Measurements from ENCODE around the gene CEND1.

CEND1 gene

DNA sequence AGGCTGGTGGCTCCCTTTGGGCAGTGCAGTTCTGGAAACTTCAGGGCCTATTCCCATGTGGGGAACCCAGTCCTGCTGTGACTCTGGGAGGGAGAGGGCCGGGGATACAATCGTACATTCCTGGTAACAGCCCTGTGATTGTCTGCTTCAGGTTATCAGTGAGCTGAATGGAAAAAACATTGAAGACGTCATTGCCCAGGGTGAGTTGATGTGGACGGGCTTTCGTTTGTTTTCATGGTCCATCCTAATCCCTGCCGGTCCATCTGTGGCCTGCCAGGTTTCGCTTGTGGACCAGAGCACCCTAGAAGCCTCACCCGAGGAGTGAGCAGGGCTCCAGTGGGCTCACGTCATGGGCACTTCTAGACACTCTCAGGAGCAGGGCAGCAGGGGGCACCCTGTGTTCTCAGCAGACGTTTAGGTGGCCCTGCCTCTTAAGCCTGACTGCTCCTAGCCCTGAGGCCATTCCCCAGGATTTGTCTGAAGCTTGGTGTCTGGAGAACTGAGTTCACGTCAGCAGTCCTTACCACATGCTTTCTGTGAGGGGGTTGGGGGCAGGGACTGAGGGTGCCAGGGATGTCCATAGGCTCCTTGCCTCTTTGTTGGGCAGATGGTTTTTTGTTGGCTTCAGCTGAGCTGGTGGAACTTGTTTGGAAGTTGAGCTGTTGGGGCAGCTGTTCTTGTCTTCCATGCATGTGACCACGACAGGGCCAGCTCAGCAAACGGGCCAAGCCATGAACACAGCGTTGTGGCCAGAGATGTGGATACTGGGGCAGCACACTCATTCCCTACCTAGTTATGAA is 21.8 kb upstream of the CEND1 start:
- no peak for DNase-seq

DNA sequence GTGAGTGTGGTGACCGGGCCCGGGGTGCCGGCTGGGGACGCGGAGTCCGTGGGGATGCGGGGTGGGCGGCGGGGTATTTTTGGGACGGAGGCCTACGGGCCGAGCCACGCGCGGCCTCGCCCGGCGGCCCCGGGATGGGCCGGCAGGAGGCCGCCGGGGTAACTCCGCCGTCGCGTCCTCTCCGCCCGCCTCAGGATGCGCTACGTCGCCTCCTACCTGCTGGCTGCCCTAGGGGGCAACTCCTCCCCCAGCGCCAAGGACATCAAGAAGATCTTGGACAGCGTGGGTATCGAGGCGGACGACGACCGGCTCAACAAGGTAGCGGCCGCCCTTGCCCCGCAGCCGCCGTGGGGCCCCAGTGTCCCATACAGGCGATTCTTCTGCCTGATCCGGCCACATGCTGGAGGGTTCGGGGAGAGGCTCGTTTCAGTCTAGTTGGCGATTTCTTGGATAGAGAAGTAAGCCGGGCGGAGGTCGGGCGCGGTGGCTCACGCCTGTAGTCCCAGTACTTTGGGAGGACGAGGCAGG is 20.2 kb upstream of the CEND1 start:
- no peak for DNase-seq

DNA sequence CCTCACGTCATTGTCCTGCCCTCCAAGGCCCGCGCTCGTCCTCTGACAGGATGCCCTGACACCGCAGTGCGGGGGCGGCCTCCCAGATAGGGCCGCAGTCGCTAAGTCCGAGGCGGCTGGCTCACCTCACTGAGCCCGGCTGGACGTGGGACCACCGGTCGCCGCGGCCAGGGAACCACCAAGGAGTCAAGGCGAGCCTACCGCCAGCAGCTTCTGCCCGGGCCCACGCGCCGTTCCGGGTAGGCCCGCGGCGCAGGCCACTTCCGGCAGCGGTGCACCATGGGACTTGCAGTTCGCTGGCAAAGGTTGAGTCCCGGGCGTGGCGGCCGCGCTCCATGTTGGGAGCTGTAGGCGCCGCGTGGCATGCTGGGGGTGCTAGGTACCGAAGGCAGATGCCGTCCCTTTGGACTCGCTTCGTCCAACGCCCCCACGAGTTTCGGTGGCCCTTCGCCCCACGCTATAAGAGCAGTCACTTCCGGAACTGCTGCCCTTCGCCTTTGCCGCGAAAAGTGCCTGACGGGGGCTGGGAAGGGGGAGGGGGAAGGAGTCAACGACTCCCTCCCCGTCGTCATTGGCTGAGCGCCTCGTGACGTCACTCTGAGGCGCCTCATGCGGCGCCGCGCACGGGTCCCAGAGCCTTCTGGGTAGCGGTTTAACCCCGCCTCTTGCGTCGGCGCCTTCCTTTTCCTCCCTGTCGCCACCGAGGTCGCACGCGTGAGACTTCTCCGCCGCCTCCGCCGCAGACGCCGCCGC is 19.6 kb upstream of the CEND1 start, which contains the start of gene RPLP2:
Gene RPLP2, plus strand, starts transcription at position 681 of the 753 bp plus-strand sequence. CDS start 268 bp downstream, outside the sequence.
- peak; percentile 98 for DNase-seq

DNA sequence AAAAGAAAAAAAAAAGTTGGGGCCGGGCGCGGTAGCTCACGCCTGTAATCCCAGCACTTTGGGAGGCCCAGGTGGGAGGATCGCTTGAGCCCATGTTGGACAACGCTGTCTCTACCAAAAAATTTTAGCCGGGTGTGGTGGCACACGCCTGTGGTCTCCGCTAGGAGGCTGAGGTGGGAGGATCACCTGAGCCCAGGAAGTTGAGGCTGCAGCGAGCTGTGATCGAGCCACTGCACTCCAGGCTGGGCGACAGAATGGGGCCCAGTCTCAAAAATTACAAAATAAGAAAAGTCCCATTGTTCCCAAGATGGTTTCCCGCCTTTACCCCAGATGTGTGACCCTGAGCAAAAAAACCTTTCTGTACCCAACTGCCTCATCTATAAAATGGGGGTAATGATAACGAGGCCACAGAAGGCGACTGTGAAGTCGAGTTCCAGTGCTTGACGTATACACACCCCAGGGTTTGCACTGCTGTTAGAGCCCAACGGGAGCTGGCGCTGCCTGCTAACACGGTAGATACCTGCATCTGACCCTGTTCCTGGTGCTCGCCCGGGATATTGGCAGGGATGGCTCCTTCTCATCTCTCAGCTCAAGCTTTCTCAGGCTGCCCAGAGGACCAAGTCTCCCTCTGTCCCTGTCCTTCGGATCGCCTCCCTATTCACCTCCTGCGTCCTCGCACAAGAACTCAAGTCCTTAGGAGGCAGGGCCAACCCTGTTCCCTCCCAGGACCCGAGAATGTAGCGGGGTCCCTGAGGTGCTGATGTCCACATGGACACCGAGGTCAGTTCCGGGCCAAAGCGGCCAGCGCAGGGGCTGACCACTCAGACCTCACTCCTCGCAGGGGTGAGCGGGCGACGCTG is 18.8 kb upstream of the CEND1 start:
- peak; percentile 78 for DNase-seq

DNA sequence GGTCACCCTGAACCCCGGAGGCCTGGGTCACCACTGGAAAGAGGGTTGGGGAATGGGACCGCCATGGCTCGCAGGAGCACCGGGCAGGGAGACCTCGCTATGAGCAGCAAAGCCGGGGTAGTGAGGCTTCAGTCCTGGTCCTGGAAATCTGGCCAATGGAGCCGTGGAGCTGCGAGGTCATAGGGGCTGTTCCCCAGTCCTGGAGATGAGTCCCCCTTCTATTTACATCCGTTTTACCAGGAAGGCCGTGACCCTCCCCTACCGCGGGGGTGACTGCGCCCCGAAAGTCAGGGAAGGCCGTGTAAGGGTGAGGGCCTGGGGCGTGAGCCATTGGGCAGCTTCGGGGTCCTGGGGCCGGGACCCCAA is 14.7 kb upstream of the CEND1 start:
- DNase-seq = no peak

DNA sequence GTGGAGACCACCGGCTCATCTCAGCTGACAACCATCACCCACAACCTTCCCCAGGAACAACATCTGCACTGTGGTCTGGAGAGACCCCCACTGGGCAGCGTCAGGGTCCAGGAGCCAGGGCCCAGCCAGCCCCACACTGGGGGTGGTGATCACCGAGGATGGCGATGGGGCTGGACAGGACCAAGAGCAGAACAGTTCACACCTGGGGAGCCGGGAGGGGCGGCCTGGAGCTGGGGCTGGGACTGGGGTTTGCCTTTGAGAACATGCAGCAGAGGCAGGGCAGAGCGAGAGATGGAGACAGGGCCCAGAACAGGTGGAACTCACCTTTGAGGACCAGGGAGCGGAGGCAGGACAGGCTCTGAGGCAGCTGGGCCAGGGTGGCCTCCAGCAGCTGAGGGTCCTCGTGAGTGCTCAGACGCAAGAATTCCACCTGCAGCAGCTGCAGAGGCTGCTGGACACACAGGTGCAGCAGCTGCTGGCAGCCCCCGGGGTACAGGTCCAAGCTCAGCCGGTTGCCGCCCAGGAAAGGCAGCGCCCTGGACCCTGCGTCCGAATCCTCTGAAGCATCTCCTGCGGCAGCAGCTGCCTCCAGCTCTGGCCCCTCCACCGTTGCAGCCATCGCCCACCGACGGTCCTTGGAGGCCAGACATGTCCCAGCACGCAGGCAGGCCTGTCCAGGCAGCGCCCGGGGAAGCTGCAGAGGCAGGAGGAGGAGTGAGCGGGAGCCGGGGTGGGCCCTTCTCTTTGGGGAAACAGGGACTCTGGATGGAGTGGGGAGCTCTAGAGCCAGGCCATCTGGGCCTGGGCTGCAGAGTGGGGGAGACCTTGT is 14.1 kb upstream of the CEND1 start:
- DNase-seq = no peak

DNA sequence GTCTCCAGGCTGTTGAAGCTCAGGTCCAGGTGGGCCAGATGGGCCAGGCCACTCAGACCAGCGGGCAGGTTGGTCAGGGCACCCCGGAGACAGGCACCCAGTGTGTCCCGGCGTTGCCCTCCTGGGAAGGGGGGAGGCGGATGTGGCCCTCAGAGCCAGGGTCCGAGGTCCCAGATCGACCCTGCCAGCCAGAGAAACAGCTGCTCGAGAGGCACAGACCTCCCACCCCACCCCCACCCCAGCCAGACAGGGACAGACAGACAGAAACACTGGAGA is 13.5 kb upstream of the CEND1 start:
- no peak for DNase-seq

DNA sequence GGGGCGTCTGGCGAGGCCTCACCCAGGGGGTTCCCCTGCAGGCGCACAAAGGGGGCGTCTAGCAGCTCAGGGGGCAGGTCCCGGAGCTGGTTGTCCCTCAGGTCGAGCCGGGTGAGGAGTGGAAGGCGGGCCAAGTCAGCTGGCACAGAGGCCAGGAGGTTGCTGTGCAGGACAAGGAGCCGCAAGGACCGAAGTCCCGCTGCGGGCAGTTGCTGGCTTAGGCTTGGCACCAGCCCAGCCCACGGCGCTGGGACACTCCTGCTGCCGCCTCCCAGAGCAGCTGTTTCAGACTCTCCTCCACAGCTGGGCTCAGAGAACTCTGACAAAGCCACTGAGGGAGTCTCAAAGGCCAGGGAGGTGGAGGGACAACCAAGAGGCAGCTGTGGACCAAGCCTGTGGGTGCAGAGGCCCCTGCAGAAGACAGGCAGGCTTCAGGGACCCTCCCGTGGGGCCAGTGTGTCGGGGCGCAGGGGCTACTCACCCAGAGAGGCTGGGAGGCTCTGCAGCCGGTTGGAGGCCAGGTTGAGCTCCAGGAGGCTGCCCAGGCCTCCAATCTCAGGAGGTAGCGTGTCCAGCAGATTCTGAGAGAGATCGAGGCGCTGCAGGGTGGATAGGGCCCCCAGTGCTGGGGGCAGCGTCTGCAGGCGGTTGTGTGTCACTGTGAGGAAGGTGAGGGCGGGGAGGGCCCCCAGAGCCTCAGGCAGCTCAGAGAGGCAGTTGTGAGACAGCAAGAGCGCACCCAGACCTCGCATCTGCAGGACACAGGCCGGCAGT is 13.0 kb upstream of the CEND1 start:
- no peak for DNase-seq

DNA sequence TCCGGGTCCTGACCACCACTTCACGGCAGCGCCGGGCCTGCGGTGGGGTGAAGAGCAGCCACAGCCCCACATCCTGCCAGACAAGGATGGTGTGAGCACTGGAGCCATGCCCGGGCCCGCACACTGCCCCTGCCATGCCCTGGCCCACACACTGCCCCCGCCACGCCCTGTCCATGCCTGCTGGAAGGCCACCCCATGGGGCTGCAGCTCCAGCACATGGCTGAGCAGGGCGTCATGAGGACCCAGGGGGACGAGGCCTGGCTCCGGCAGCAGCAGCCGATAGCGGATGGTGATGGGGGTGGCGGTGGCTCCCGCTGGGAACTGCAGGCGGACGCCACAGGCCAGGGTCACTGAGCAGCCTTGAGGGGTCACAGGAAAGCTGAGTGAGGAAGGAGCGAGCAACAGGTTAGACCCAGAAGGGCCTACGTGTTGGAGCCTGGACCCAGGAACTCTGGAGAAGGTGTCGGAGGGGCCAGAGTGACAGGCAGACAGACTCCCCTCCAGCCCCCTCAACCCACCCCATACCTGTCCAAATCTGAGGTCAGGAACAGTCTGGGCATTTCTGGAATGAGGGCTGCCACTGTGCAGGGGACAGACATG is 12.2 kb upstream of the CEND1 start:
- DNase-seq = no peak

DNA sequence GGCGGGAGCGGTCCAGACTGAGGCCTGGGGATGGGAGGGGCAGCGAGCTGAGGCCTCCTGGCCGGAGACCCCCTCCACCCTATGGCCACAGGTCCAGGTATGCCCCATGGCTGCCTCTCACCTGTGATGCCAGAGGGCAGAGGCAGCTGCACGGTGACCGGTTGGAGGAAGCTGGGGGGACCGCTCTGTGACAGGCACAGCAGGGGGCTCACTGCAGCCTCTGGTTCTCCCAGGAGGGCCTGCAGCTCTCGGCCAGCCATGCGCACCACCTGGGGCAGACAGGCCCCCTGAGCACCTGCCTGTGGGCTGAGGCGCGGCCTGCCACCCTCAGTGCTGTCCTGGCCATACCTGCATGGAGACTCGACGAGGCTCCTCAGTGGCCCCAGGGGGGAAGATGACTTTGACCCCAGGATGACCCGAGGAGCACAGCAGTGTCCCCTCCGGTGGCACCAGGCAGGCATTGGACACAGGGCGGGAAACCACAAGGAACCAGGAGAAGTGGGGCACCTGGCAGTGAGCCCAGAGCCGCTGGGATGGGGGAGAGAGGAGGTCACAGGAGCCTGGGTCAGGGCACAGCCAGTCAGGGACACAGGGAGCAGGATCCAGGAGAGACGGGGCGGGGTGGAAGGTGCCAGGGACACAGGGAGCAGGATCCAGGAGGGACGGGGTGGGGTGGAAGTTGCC is 11.3 kb upstream of the CEND1 start:
- DNase-seq = no peak

DNA sequence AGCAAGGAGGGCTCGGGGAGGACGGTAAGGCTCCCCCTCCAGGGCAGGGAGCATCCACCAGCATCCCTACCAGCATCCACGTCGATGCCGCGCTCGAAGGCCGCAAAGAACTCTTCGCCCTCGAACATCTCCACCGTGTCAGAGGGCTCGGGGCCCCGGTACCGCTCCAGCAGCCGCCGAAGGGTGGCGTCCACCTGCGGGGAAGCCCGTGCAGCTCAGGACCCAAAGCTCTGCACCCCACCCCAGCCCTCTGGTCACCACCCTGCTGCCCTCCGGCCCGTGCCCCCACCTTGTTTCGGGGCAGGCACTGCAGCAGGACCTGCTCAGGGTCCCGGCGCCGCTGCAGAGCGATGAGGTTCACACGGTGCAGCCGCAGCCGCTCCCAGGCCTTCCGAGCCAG is 10.6 kb upstream of the CEND1 start:
- no peak for DNase-seq

DNA sequence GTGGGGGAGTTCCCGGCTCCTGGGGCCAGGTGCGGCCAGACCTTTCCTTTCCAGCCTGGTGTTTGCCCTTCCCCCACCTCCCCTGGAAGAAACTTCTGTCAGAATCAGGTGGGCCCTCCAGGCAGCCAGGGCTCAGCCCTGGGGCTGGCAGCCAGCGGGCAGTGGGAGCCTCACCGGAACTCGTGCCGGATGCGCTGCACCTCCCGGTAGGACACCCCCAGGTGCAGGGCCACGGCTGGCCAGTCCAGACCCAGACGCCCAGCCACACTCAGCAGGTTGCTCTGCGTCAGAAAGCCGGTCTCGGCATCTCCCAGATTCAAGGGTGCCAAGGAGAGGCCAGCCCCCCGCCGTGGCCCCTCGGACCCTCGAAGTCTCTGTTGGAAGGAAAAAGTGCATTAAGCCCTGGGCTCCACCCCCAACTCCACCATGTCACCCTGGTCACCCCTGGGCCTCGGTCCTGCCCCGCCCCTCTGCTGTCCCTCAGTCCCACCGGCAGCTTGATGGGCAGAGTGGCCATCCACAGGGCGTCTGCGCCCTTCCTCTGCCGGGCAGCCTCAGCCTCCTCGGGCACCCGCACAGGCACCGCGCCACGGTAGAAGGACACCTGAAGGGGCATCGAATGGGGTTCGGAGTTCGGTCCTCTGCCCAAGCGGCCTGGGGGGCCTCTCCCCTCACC is 9.9 kb upstream of the CEND1 start:
- no peak for DNase-seq

DNA sequence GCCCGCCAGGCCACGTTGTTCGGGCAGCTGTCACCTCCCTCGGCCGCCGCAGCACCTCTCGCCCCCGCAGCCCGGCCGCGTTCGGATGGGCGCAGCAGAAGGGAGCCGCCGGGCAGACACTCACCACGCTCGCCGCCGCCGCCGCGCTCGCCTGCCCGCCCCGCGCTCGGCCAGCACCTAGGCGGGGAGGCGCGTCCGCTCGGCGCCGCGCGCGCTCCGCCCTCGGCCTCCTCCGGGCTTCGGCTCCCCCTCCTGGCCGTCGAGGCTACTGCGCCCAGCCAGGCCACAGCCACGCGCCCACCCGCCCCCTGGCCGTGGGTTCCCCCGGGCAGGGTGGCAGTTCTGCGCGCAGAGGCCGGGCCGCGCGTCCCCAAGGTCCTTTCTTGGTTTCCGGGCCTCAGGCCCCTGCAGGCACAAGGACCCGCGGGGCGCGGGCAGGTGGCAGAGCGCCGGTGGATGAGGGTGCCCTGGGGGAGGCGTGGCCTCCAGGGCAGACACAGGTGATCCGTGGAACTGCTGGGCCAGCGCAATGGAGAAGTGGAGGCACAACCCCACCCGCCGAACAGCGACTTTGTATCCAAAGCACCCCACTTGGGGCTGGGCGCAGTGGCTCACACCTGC is 8.3 kb upstream of the CEND1 start, which contains the start of gene SLC25A22:
Gene SLC25A22, minus strand, starts transcription at position 189 of the 621 bp plus-strand sequence. CDS start 3,275 bp downstream, outside the sequence.
- DNase-seq = peak; percentile 77

DNA sequence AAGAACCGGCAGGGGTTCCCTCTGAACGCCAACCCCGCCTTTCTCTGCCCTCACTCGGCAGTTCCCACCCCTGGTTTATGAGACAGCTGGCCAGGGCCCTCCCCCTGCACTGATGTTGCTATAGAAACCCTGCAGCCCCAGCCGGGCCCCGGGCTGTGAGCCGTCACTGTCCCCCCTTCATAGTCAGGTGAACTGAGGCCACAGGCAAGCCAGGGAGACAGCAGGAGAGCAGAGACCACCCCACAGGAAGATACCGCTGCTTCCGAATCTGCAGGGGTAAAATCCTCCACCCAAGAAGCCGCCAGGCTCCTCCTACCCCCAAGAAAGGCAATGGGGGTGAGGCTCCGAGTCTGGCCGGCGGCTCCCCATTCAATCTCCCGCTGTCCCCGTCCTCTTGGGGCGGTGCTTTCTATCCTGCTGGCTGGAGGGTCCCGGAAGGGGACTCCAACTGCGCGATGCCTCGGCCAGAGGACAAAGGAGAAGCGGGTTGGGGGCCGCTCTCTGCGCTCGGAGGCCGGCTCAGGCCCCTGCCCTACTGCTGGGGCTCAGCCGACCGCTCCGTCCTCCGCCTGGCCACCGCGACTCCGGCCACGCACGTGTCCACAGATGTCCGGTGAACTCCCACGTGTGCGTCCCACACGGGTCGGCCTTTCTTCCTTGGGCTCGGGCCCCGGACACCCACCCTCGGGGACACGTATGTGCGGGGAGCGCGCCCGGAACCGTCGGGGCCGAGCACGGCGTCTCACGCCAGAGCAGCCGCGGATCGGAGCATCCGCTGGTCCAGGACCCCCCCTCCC is 7.6 kb upstream of the CEND1 start:
- DNase-seq = peak; percentile 77

DNA sequence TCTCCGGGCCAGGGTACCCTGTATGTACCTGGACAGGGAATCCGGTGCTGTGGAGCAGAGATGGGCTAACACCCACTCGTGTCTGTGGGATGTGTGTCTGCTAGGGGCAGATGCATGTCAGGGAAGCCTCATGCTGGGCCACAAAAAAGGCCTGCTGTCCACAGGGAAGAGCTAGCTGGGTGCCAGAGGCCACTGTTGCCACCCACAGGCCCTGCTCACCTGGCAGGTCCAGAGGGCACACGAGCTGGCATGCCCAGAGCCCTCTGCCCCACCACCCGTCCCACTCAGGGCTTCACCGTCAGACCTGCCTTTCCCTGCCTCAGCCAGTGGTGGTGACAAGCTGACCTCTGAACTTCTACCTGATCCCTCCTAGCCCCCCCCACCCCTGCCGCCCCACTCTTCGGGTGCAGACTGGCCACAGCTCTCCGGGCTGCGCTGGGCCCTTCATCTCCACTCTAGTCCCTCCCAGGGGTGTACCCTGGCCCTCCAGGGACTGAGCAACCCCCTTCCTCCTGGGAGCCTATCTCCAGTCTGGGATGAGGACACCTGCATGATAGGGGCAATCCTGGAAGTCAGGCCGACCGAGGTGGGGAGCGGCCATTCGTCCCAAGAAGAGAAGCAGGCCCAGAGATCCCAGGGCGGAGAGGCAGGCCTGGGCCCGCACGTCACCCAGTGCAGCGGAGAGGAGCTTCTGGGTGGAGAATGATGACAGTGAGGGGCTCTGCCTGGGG is 6.8 kb upstream of the CEND1 start:
- no peak for DNase-seq

DNA sequence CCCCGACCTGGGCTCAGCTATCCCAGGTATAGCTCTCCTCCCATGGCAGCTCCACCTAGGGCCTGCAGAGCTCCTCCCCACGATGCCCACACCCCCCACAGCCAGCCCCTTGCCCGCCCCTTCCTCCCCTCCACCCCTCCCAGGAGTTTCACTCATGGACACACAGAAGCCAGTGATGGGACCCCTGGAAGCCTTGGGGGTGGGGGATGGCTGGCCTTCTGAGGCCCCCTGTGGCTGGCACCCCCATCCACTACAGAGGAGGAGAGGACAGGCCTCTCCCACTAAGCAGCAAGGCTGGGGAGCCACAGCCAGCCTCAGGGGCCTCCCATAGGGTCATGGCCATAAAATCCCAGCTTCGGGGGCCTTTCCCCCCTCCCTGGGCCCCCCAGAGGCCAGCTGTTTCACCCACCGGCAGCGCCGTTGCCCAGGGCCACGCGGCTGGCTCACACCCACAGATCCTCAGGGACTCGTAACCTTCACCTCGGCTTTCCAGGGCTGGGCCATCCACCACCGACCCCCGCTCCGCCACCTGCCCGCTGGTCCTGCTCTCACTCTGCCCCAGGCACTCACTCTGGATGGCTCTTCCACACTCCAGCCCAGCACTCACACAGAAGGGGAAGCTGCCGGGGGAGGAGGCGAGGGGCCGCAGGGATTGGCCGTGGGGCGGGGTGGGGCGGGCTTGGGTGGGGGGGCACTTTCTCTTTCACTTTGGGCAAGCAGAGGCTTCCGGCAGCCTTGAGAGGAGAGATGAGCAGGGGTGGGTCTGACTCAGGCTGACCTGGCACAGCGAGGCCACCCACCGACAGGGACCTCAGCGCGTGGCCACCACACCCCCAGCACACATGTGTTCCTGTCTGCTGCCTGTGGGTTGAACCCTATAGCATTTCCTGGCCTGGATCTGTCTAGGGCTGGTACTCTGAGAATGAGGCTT is 6.0 kb upstream of the CEND1 start:
- peak; percentile 48 for DNase-seq

Measured in midbrain (tissue), 1 donor.